ENCODE results near the gene CIAO1.
"Not testable (repeated sequence)": the region's sequence is repeated elsewhere in the genome, so short reads cannot be mapped to it uniquely, and the experiment has no call there.

The CIAO1 gene

DNA sequence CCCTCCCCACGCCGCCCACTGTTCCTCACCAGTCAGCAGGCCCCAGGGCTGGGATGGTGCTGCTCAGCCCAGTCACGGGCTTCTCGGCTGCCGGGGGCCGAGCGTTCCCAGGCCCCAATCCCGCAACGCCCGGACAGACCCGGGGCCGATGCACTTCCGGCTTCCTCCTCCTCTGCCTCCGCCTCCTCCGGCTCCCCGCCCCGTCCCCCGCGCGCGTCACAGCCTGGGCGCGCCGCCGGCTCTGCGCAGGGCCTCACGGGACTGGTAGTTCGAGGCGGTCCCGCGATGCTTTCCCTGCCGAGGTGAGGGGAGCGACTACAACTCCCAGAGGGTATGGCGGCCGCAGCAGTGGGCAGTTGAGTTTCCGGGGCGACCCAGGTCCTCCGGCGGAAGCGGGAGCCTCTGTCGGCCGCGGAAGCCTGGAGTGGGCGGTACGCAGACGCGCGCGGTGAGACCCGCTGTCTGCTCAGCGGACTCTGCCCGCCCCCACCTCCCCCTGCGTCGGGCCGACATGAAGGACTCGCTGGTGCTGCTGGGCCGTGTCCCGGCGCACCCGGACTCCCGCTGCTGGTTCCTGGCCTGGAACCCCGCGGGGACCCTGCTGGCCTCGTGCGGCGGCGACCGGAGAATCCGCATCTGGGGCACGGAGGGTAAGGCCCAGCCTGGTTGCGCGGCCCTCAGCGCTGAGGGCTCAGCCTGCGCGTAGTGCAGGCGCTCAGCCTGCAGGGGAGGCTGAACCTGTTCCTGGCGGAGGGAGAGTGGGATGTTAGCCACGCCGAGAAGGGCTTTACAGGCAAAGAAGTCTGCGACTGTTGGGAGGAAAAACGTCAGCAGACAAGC is at the start of gene CIAO1, which contains the start of gene TMEM127:
Gene CIAO1 (plus strand): TSS at position 386 of the 840 bp plus-strand sequence. CDS start 126 bp downstream, at position 512.
Gene TMEM127 (minus strand): TSS at position 158 of the 840 bp plus-strand sequence. CDS start 616 bp downstream, outside the sequence.
- Histone ChIP-seq H3K4me3 (ENCODE audit: low read length in 2 of 2) (peak within 1 kb of the TSS; percentile 95 to 96), H3K9ac (ENCODE audit: low read depth in 1 of 2, low read length in 2 of 2) (peak within 1 kb of the TSS; percentile 85 to 97), H3K27ac (ENCODE audit: low read depth in 2 of 2, low read length in 2 of 2) (peak within 1 kb of the TSS; percentile 92 to 93), H3K4me1 (ENCODE audit: control insufficient read depth in 2 of 2, insufficient read depth in 2 of 2, low read length in 2 of 2) (peaks cover 32 to 34% of the 10 kb centered on the region in 2 donors), H3K36me3 (ENCODE audit: control insufficient read depth in 2 of 2, insufficient read depth in 2 of 2, low read length in 2 of 2) (peaks cover 32 to 42% of the 10 kb centered on the region in 2 donors), H3K27me3 (ENCODE audit: control insufficient read depth in 2 of 2, insufficient read depth in 2 of 2, low read length in 2 of 2) (no peaks in the 10 kb centered on the region), H3K9me3 (ENCODE audit: control insufficient read depth in 2 of 2, low read length in 2 of 2) (no peaks in the 10 kb centered on the region)

DNA sequence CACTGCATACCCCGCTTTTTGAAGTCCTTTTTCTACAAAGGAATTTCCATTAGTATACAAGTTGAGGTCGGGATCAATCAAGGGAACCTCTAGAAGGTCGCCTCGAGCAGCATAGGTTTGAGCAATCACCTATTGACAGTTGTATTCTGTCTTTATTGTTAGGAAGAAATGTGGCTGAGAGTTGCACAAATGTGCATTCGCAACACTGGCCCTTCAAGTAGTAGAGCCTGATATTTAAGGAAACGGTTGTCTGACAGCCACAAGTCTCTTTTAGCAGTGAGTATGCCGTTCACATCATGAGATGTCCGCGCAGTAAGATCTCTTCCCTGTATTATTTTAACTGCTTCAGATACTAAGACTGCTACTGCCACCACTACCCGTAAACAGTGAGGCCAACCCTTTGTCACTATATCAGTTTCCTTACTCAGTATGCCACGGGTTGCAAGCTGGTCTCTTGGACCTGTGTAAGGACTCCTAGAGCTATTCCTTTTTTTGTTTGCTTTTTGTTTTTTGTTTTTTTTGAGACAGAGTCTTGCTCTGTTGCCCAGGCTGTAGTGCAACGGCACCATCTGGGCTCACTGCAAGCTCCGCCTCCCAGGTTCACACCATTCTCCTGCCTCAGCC is 47.4 kb upstream of the CIAO1 start:
- no peaks in the 10 kb centered on the region for H3K27me3 ChIP-seq (ENCODE audit: control insufficient read depth in 2 of 2, insufficient read depth in 2 of 2, low read length in 2 of 2)
- no peak overlapping the region for H3K27ac ChIP-seq (ENCODE audit: low read depth in 2 of 2, low read length in 2 of 2)
- no peak overlapping the region for H3K9ac ChIP-seq (ENCODE audit: low read depth in 1 of 2, low read length in 2 of 2)
- H3K4me3 ChIP-seq (ENCODE audit: low read length in 2 of 2): no peak overlapping the region
- H3K36me3 ChIP-seq (ENCODE audit: control insufficient read depth in 2 of 2, insufficient read depth in 2 of 2, low read length in 2 of 2): no peaks in the 10 kb centered on the region
- H3K9me3 ChIP-seq (ENCODE audit: control insufficient read depth in 2 of 2, low read length in 2 of 2): no peaks in the 10 kb centered on the region
- no peaks in the 10 kb centered on the region for H3K4me1 ChIP-seq (ENCODE audit: control insufficient read depth in 2 of 2, insufficient read depth in 2 of 2, low read length in 2 of 2)

DNA sequence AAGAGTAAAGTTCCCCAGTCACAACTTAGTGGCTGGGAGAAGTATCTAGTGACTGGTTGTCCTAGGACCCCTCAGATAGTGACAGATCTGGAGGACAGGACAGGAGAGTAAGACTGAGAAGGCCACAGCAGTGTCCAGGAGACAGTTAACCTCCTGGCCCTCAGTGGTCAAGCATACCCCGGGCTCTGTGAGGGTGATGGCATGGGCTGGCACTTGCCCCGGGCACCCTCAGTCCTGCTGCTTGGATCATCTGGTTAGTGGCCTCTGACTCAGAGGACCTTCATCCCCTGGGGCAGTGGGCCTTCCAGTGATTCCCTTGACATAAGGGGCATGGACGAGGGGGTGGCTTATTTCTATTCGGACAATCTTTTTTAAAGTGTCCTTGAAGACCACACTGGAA is 46.1 kb upstream of the CIAO1 start:
- H3K9me3 ChIP-seq (ENCODE audit: control insufficient read depth in 2 of 2, low read length in 2 of 2); H3K27ac ChIP-seq (ENCODE audit: low read depth in 2 of 2, low read length in 2 of 2); H3K27me3 ChIP-seq (ENCODE audit: control insufficient read depth in 2 of 2, insufficient read depth in 2 of 2, low read length in 2 of 2); H3K9ac ChIP-seq (ENCODE audit: low read depth in 1 of 2, low read length in 2 of 2); H3K4me3 ChIP-seq (ENCODE audit: low read length in 2 of 2); H3K36me3 ChIP-seq (ENCODE audit: control insufficient read depth in 2 of 2, insufficient read depth in 2 of 2, low read length in 2 of 2); H3K4me1 ChIP-seq (ENCODE audit: control insufficient read depth in 2 of 2, insufficient read depth in 2 of 2, low read length in 2 of 2): not testable (repeated sequence)

DNA sequence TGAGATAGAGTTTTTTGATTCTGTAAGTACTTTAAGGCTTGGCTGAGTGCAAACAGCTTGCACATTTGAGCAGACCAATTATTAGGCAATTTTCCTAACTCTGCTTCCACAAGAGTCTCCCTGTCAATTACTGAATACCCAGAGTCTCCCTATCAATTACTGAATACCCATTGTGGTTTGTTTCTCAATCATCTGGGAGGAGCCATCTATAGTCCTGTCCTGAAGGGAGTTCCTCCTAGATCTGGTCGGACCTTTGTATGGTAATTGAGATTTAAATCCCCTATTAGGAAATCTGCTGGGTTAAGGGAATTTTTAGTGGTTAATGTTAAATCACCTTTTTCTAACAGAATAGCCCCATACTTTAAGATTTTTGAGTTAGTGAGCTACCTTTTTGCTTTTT is 44.9 kb upstream of the CIAO1 start:
- H3K27me3 ChIP-seq (ENCODE audit: control insufficient read depth in 2 of 2, insufficient read depth in 2 of 2, low read length in 2 of 2); H3K27ac ChIP-seq (ENCODE audit: low read depth in 2 of 2, low read length in 2 of 2); H3K4me3 ChIP-seq (ENCODE audit: low read length in 2 of 2); H3K9me3 ChIP-seq (ENCODE audit: control insufficient read depth in 2 of 2, low read length in 2 of 2); H3K4me1 ChIP-seq (ENCODE audit: control insufficient read depth in 2 of 2, insufficient read depth in 2 of 2, low read length in 2 of 2); H3K36me3 ChIP-seq (ENCODE audit: control insufficient read depth in 2 of 2, insufficient read depth in 2 of 2, low read length in 2 of 2); H3K9ac ChIP-seq (ENCODE audit: low read depth in 1 of 2, low read length in 2 of 2): not testable (repeated sequence)

DNA sequence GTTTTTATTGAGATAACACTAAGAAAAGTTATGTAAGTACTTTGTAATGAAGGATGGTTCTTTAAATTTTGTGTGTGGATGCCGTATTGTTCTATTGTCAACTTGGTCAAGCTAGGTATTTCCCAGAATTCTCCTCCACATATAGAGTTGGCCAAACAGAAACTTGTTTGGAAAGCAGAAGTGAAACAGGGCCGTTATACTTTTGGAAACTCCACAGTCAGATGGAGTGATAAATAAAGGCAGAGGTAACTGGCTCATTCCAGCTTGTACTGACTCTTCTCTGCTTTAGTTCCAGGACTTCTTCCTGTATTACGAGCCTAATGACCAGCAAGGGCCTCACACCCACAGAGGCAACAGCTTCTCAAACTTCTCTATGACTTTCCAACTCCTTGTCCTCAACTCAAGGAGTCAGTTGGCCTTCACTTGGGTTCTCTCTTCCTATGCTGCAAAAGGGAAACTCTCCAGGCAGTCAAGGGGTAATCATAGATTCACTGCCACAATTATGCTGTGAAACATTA is 41.0 kb upstream of the CIAO1 start:
- Histone ChIP-seq H3K4me3 (ENCODE audit: low read length in 2 of 2) (no peak overlapping the region), H3K9me3 (ENCODE audit: control insufficient read depth in 2 of 2, low read length in 2 of 2) (no peaks in the 10 kb centered on the region), H3K36me3 (ENCODE audit: control insufficient read depth in 2 of 2, insufficient read depth in 2 of 2, low read length in 2 of 2) (no peaks in the 10 kb centered on the region), H3K9ac (ENCODE audit: low read depth in 1 of 2, low read length in 2 of 2) (peak overlapping the region in 1 of 2 donors; percentile 34), H3K27me3 (ENCODE audit: control insufficient read depth in 2 of 2, insufficient read depth in 2 of 2, low read length in 2 of 2) (no peaks in the 10 kb centered on the region), H3K4me1 (ENCODE audit: control insufficient read depth in 2 of 2, insufficient read depth in 2 of 2, low read length in 2 of 2) (no peaks in the 10 kb centered on the region), H3K27ac (ENCODE audit: low read depth in 2 of 2, low read length in 2 of 2) (peak overlapping the region in 1 of 2 donors; percentile 64)

DNA sequence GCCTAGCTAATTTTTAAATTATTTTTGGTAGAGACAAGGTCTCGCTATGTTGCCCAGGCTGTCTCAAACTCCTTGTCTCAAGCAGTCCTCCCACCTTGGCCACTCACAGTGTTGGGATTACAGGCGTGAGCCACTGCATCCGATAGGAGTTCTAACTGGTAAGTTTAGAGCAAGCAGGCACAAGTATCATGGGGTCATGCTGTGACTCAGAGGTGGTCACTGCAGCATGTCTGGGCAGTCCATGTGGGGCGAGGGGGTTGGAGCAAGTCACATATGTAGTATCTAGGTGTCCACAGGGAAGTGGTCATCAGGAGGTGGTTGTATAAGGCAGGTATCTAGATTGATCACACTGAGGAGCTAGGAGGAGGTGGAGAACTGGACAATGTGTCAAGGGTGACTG is 34.7 kb upstream of the CIAO1 start:
- Histone ChIP-seq H3K4me3 (ENCODE audit: low read length in 2 of 2) (no peak overlapping the region), H3K27me3 (ENCODE audit: control insufficient read depth in 2 of 2, insufficient read depth in 2 of 2, low read length in 2 of 2) (no peaks in the 10 kb centered on the region), H3K27ac (ENCODE audit: low read depth in 2 of 2, low read length in 2 of 2) (no peak overlapping the region), H3K36me3 (ENCODE audit: control insufficient read depth in 2 of 2, insufficient read depth in 2 of 2, low read length in 2 of 2) (peaks cover 0 to 2% of the 10 kb centered on the region in 2 donors), H3K4me1 (ENCODE audit: control insufficient read depth in 2 of 2, insufficient read depth in 2 of 2, low read length in 2 of 2) (no peaks in the 10 kb centered on the region), H3K9me3 (ENCODE audit: control insufficient read depth in 2 of 2, low read length in 2 of 2) (no peaks in the 10 kb centered on the region), H3K9ac (ENCODE audit: low read depth in 1 of 2, low read length in 2 of 2) (no peak overlapping the region)

DNA sequence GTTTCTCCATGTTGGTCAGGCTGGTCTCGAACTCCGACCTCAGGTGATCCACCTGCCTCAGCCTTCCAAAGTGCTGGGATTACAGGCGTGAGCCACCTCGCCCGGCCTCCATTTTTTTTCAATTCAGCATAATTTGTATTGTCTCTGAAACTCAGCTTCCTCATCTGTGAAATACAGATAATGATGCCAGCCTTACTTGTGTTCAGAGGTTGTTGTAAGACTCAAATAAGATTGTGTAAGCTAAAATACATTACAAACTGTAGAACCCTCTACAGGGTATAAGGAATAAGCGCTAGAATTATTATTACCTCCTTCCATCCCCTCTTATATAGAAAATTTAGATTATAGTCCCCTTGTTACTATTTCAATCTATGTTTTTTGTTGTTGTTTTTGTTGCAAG is 32.6 kb upstream of the CIAO1 start:
- Histone ChIP-seq H3K4me3 (ENCODE audit: low read length in 2 of 2) (no peak overlapping the region), H3K27ac (ENCODE audit: low read depth in 2 of 2, low read length in 2 of 2) (no peak overlapping the region)

DNA sequence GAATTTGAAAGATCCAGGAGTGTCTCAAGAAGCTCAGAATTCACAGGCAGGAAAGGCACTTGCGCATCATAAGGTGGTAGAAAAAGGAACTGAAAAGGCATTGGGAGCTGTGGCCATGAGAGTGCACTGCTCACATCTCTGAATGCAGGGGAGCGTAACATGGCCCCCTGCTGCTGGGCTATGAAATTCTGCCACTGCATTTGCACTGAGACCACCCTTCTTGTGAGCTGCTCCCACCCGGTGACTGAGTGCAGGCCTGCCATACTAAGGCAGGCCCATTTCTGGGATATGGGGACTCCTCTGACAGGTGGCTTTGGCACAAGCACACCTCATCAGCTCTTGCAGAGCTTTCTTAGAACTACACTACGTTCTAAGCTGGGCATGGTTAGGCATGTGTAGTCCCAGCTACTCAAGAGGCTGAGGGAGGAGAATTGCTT is 32.1 kb upstream of the CIAO1 start:
- no peak overlapping the region for H3K4me3 ChIP-seq (ENCODE audit: low read length in 2 of 2)
- H3K27me3 ChIP-seq (ENCODE audit: control insufficient read depth in 2 of 2, insufficient read depth in 2 of 2, low read length in 2 of 2): no peaks in the 10 kb centered on the region
- H3K36me3 ChIP-seq (ENCODE audit: control insufficient read depth in 2 of 2, insufficient read depth in 2 of 2, low read length in 2 of 2): peaks cover 0 to 5% of the 10 kb centered on the region in 2 donors
- H3K4me1 ChIP-seq (ENCODE audit: control insufficient read depth in 2 of 2, insufficient read depth in 2 of 2, low read length in 2 of 2): no peaks in the 10 kb centered on the region
- no peak overlapping the region for H3K9ac ChIP-seq (ENCODE audit: low read depth in 1 of 2, low read length in 2 of 2)
- H3K27ac ChIP-seq (ENCODE audit: low read depth in 2 of 2, low read length in 2 of 2): no peak overlapping the region
- no peaks in the 10 kb centered on the region for H3K9me3 ChIP-seq (ENCODE audit: control insufficient read depth in 2 of 2, low read length in 2 of 2)

More for the DNA sequence above, 32.6 kb upstream of the CIAO1 start:
- Histone ChIP-seq H3K27me3 (ENCODE audit: control insufficient read depth in 2 of 2, insufficient read depth in 2 of 2, low read length in 2 of 2) (no peaks in the 10 kb centered on the region), H3K9me3 (ENCODE audit: control insufficient read depth in 2 of 2, low read length in 2 of 2) (no peaks in the 10 kb centered on the region), H3K4me1 (ENCODE audit: control insufficient read depth in 2 of 2, insufficient read depth in 2 of 2, low read length in 2 of 2) (no peaks in the 10 kb centered on the region), H3K9ac (ENCODE audit: low read depth in 1 of 2, low read length in 2 of 2) (no peak overlapping the region), H3K36me3 (ENCODE audit: control insufficient read depth in 2 of 2, insufficient read depth in 2 of 2, low read length in 2 of 2) (peaks cover 0 to 5% of the 10 kb centered on the region in 2 donors)

DNA sequence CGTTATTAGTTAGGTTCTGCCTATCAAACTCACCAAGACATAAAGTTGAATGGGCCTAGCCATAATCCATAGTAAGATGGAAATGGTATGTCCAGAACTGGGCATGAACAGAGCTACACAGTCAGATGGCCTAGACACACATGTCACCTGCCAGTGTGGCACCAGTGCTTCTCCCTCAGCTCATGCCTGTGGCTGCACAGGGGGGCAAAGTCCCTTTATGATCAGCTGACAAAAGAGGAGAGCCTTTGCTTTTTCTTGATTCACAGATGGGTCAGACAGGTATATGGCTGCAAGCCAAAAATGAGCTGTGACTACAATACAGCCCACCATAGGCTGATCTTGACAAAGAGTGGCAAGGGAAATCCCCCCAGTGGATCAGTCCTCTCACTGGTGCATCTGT is 29.1 kb upstream of the CIAO1 start:
- H3K27ac ChIP-seq (ENCODE audit: low read depth in 2 of 2, low read length in 2 of 2): no peak overlapping the region
- H3K36me3 ChIP-seq (ENCODE audit: control insufficient read depth in 2 of 2, insufficient read depth in 2 of 2, low read length in 2 of 2): peaks cover 0 to 5% of the 10 kb centered on the region in 2 donors
- H3K9ac ChIP-seq (ENCODE audit: low read depth in 1 of 2, low read length in 2 of 2): no peak overlapping the region

DNA sequence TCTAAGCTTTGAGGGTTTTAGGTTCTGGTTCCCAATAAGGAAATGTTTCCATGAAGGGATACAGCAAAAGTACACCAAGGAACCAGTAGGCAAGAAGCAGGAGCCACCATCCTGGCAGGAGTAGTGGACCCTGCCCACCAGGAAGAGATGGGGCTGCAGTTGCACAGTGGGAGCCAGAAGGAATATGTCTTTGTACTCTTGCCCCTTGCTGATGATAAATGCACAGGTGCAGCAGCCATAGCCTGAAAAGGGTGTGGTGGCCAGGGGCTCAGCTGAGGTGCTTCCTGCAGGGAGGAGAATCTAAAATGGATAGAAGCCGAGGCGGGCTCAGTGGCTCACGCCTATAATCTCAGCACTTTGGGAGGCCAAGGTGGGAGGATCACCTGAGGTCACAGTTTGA is 27.8 kb upstream of the CIAO1 start:
- no peak overlapping the region for H3K4me3 ChIP-seq (ENCODE audit: low read length in 2 of 2)
- H3K4me1 ChIP-seq (ENCODE audit: control insufficient read depth in 2 of 2, insufficient read depth in 2 of 2, low read length in 2 of 2): peaks cover 0 to 3% of the 10 kb centered on the region in 2 donors
- H3K27ac ChIP-seq (ENCODE audit: low read depth in 2 of 2, low read length in 2 of 2): no peak overlapping the region
- no peaks in the 10 kb centered on the region for H3K27me3 ChIP-seq (ENCODE audit: control insufficient read depth in 2 of 2, insufficient read depth in 2 of 2, low read length in 2 of 2)
- H3K9me3 ChIP-seq (ENCODE audit: control insufficient read depth in 2 of 2, low read length in 2 of 2): no peaks in the 10 kb centered on the region
- no peak overlapping the region for H3K9ac ChIP-seq (ENCODE audit: low read depth in 1 of 2, low read length in 2 of 2)
- peaks cover 0 to 5% of the 10 kb centered on the region in 2 donors for H3K36me3 ChIP-seq (ENCODE audit: control insufficient read depth in 2 of 2, insufficient read depth in 2 of 2, low read length in 2 of 2)

More for the DNA sequence above, 29.1 kb upstream of the CIAO1 start:
- Histone ChIP-seq H3K9me3 (ENCODE audit: control insufficient read depth in 2 of 2, low read length in 2 of 2) (no peaks in the 10 kb centered on the region), H3K27me3 (ENCODE audit: control insufficient read depth in 2 of 2, insufficient read depth in 2 of 2, low read length in 2 of 2) (no peaks in the 10 kb centered on the region), H3K4me3 (ENCODE audit: low read length in 2 of 2) (no peak overlapping the region), H3K4me1 (ENCODE audit: control insufficient read depth in 2 of 2, insufficient read depth in 2 of 2, low read length in 2 of 2) (peaks cover 0 to 3% of the 10 kb centered on the region in 2 donors)

All from mucosa of rectum (tissue), 2 donors.